ENCODE results near the gene IER3IP1. TPM values are rescaled to one million over a fixed set of nuclear protein-coding genes. Genes with fewer than 3 reads are reported as not detected.

Gene IER3IP1
- total and polyA plus RNA-seq, 2 of the 13 experiments (the other 11 are each of a cell fraction or from before 2014, with no cell fraction given), result 18.7 to 26.1 TPM

DNA sequence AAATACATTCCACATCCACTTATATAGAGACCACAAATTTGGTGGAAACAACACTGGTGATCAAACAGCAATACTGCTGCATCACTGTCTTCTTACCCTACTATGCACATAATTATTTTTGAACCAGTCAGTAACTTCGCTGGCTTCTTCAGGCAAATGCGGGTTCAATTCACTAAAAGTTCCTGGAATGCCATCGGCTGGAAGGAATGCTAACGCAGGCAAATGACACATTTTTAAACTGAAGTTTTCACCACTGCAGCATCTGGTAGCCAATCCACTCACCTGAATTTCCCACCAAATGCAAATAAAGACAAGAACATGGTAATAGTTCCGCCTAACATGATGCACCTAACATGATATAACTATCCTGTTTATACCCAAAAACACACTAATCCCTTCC lies 15.9 kb downstream of the IER3IP1 start:
- TF ChIP-seq SNAPC2 (CRISPR knock-in tag; IDR thresholded peaks at IDR 0.05) (no peak), XBP1 (CRISPR knock-in tag; IDR thresholded peaks at IDR 0.05) (no peak), PHF20 (CRISPR knock-in tag; IDR thresholded peaks at IDR 0.05) (no peak), HIVEP1 (CRISPR knock-in tag; IDR thresholded peaks at IDR 0.05) (no peak), RELA (CRISPR knock-in tag; IDR thresholded peaks at IDR 0.05) (no peak), ZNF557 (CRISPR knock-in tag; IDR thresholded peaks at IDR 0.05) (no peak), ZNF616 (CRISPR knock-in tag; IDR thresholded peaks at IDR 0.05; ENCODE audit: low read depth) (no peak), FOXA3 (CRISPR knock-in tag; IDR thresholded peaks at IDR 0.05) (no peak), ELF3 (CRISPR knock-in tag; IDR thresholded peaks at IDR 0.05) (no peak), ZNF124 (CRISPR knock-in tag; IDR thresholded peaks at IDR 0.05) (no peak), ZBTB21 (CRISPR knock-in tag; IDR thresholded peaks at IDR 0.05) (no peak), AHR (CRISPR knock-in tag; IDR thresholded peaks at IDR 0.05) (no peak), HDAC2 (CRISPR knock-in tag; IDR thresholded peaks at IDR 0.05) (no peak), AGO2 (optimal IDR thresholded peaks at IDR 0.05; ENCODE audit: low read depth, low read length) (no peak), HCFC1 (IDR thresholded peaks at IDR 0.05; ENCODE audit: low read depth, low read length) (no peak), ZNF709 (CRISPR knock-in tag; IDR thresholded peaks at IDR 0.05) (no peak)
- TF ChIP-seq, protein P1, sequence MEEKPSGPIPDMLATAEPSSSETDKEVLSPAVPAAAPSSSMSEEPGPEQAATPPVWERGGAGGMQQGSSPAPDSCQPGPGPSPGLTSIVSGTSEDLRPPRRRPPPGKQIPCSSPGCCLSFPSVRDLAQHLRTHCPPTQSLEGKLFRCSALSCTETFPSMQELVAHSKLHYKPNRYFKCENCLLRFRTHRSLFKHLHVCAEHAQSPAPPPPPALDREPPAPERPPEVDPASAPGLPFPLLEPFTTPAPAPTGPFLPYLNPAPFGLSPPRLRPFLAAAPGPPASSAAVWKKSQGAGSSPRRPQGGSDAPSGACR (CRISPR knock-in tag; IDR thresholded peaks at IDR 0.05), result no peak
- TF ChIP-seq, protein P2, sequence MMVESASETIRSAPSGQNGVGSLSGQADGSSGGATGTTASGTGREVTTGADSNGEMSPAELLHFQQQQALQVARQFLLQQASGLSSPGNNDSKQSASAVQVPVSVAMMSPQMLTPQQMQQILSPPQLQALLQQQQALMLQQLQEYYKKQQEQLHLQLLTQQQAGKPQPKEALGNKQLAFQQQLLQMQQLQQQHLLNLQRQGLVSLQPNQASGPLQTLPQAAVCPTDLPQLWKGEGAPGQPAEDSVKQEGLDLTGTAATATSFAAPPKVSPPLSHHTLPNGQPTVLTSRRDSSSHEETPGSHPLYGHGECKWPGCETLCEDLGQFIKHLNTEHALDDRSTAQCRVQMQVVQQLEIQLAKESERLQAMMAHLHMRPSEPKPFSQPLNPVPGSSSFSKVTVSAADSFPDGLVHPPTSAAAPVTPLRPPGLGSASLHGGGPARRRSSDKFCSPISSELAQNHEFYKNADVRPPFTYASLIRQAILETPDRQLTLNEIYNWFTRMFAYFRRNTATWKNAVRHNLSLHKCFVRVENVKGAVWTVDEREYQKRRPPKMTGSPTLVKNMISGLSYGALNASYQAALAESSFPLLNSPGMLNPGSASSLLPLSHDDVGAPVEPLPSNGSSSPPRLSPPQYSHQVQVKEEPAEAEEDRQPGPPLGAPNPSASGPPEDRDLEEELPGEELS (CRISPR knock-in tag; IDR thresholded peaks at IDR 0.05), result no peak
- Histone ChIP-seq H3K27ac (ENCODE audit: extremely low read length, insufficient read depth, low read length) (no peak overlapping the region), H3K27me3 (ENCODE audit: control insufficient read depth in 1 of 2, insufficient read depth in 2 of 2, low read length in 2 of 2) (no peaks in the 10 kb centered on the region), H3K79me2 (ENCODE audit: insufficient read depth, low read length) (peaks cover 72% of the 10 kb centered on the region), H3K4me2 (ENCODE audit: low read depth, low read length) (no peak overlapping the region), H3K9ac (ENCODE audit: insufficient read depth, low read depth, low read length) (no peak overlapping the region), H3K4me3 (replicated peaks in 1 of 3; ENCODE audit: insufficient read depth in 1 of 3, low read depth in 2 of 3, low read length in 3 of 3) (no peak overlapping the region), H4K20me1 (ENCODE audit: insufficient read depth, low read length) (peaks cover 4% of the 10 kb centered on the region; the same call in 1 of the 2 replicates), H3K9me3 (ENCODE audit: low read length) (no peaks in the 10 kb centered on the region), H3K36me3 (replicated peaks in 1 of 2; ENCODE audit: control insufficient read depth in 1 of 2, insufficient read depth in 2 of 2, low read length in 2 of 2) (peaks cover 0 to 18% of the 10 kb centered on the region in 2 experiments; a peak in 4 of 5 replicates), H2AFZ (ENCODE audit: low read length) (no peak overlapping the region), H3K4me1 (ENCODE audit: insufficient read depth, low read length) (no peaks in the 10 kb centered on the region)
- ATAC-seq (no peak), DNase-seq (ENCODE audit: low spot score) (no peak), FAIRE-seq (no peak)
- 95% methylated on average over 5 of the region's 5 CpGs for WGBS (ENCODE audit: low lambda C conversion rate)
- ChIA-PET CTCF (ENCODE audit: low intra/inter-chr PET ratio, low total read pairs) (no interaction called here), POLR2A (no interaction called here)
- BruUV-seq (replicated peaks), result no TSS peak
- intact Hi-C loops (cut with micrococcal nuclease; ENCODE audit: unreplicated experiment) (no loop called here), in situ Hi-C loops (cut with HindIII; ENCODE audit: extremely low pct_ligation_motif_present, low pct_unique_long_range_greater_than_20kb) (no loop called here)
